Measurements from ENCODE around the gene BUB1. TPM values are rescaled to one million over a fixed set of nuclear protein-coding genes. Genes with fewer than 3 reads are reported as not detected.

The BUB1 gene
- 58.4 and 61.7 TPM in 2 replicates for total RNA-seq

- no peaks in the 10 kb centered on the region for H3K9me3 Mint-ChIP-seq
- H3K4me1 Mint-ChIP-seq = peaks cover 33% of the 10 kb centered on the region
- peak within 1 kb of the TSS; percentile 98 for H3K4me3 Mint-ChIP-seq
- H3K36me3 Mint-ChIP-seq (ENCODE audit: low read depth) = peaks cover 9% of the 10 kb centered on the region
- intact Hi-C loops (cut with micrococcal nuclease) = loop anchor here (1.0 to 10.0 kb wide), 3 partner anchors 71 to 437 kb away; no protein-coding TSS in a partner anchor
- peak within 1 kb of the TSS; percentile 99 for H3K27ac Mint-ChIP-seq
- peaks cover 9% of the 10 kb centered on the region for H3K27me3 Mint-ChIP-seq
- peak; percentile 99 for DNase-seq
These were observed at the start of gene BUB1 for GRCh38 chr2:110677530-110678456. Gene BUB1 (minus strand): TSS chr2:110678063. CDS start chr2:110677995, 68 bp downstream.

- H3K9me3 Mint-ChIP-seq = no peaks in the 10 kb centered on the region
- H3K4me1 Mint-ChIP-seq = peaks cover 7% of the 10 kb centered on the region
- no peak overlapping the region for H3K4me3 Mint-ChIP-seq
- H3K36me3 Mint-ChIP-seq (ENCODE audit: low read depth) = no peaks in the 10 kb centered on the region
- no peak overlapping the region for H3K27ac Mint-ChIP-seq
- intact Hi-C loops (cut with micrococcal nuclease) = no loop called here
- DNase-seq = peak; percentile 51
- H3K27me3 Mint-ChIP-seq = peaks cover 54% of the 10 kb centered on the region
These were observed 48.4 kb upstream of the BUB1 start for GRCh38 chr2:110726285-110726684.

- no peaks in the 10 kb centered on the region for H3K36me3 Mint-ChIP-seq (ENCODE audit: low read depth)
- H3K4me1 Mint-ChIP-seq = peaks cover 7% of the 10 kb centered on the region
- DNase-seq = peak; percentile 52
- H3K27ac Mint-ChIP-seq = no peak overlapping the region
- H3K9me3 Mint-ChIP-seq = no peaks in the 10 kb centered on the region
- H3K4me3 Mint-ChIP-seq = no peak overlapping the region
- peaks cover 52% of the 10 kb centered on the region for H3K27me3 Mint-ChIP-seq
- intact Hi-C loops (cut with micrococcal nuclease) = no loop called here
These were observed 48.0 kb upstream of the BUB1 start for GRCh38 chr2:110725859-110726258.

- peaks cover 7% of the 10 kb centered on the region for H3K4me1 Mint-ChIP-seq
- intact Hi-C loops (cut with micrococcal nuclease) = no loop called here
- no peaks in the 10 kb centered on the region for H3K36me3 Mint-ChIP-seq (ENCODE audit: low read depth)
- no peak overlapping the region for H3K27ac Mint-ChIP-seq
- no peaks in the 10 kb centered on the region for H3K9me3 Mint-ChIP-seq
- H3K4me3 Mint-ChIP-seq = no peak overlapping the region
- DNase-seq = peak; percentile 47
- H3K27me3 Mint-ChIP-seq = peaks cover 50% of the 10 kb centered on the region
These were observed 47.5 kb upstream of the BUB1 start for GRCh38 chr2:110725370-110725769.

GRCh38 chr2:110724820-110725219 is 47.0 kb upstream of the BUB1 start:
- Mint-ChIP-seq H3K9me3 (no peaks in the 10 kb centered on the region), H3K4me1 (peaks cover 7% of the 10 kb centered on the region), H3K36me3 (ENCODE audit: low read depth) (no peaks in the 10 kb centered on the region), H3K27ac (no peak overlapping the region), H3K4me3 (no peak overlapping the region), H3K27me3 (peaks cover 50% of the 10 kb centered on the region)
- intact Hi-C loops (cut with micrococcal nuclease) = no loop called here
- DNase-seq = no peak

GRCh38 chr2:110720547-110720946 is 42.7 kb upstream of the BUB1 start:
- intact Hi-C loops (cut with micrococcal nuclease) = no loop called here
- Mint-ChIP-seq H3K36me3 (ENCODE audit: low read depth) (no peaks in the 10 kb centered on the region), H3K4me1 (peaks cover 7% of the 10 kb centered on the region), H3K27ac (no peak overlapping the region), H3K27me3 (peaks cover 56% of the 10 kb centered on the region), H3K9me3 (no peaks in the 10 kb centered on the region), H3K4me3 (no peak overlapping the region)
- DNase-seq = no peak

- no peak overlapping the region for H3K27ac Mint-ChIP-seq
- H3K9me3 Mint-ChIP-seq = no peaks in the 10 kb centered on the region
- intact Hi-C loops (cut with micrococcal nuclease) = no loop called here
- no peak for DNase-seq
- peaks cover 4% of the 10 kb centered on the region for H3K4me1 Mint-ChIP-seq
- H3K36me3 Mint-ChIP-seq (ENCODE audit: low read depth) = no peaks in the 10 kb centered on the region
- H3K27me3 Mint-ChIP-seq = peaks cover 61% of the 10 kb centered on the region
- no peak overlapping the region for H3K4me3 Mint-ChIP-seq
These were observed 41.1 kb upstream of the BUB1 start for GRCh38 chr2:110718990-110719389.

GRCh38 chr2:110718382-110718781 is 40.5 kb upstream of the BUB1 start:
- H3K36me3 Mint-ChIP-seq (ENCODE audit: low read depth) = no peaks in the 10 kb centered on the region
- intact Hi-C loops (cut with micrococcal nuclease) = no loop called here
- no peak for DNase-seq
- no peak overlapping the region for H3K4me3 Mint-ChIP-seq
- no peak overlapping the region for H3K27ac Mint-ChIP-seq
- peaks cover 63% of the 10 kb centered on the region for H3K27me3 Mint-ChIP-seq
- no peaks in the 10 kb centered on the region for H3K9me3 Mint-ChIP-seq
- peaks cover 1% of the 10 kb centered on the region for H3K4me1 Mint-ChIP-seq

GRCh38 chr2:110717734-110718133 is 39.9 kb upstream of the BUB1 start:
- Mint-ChIP-seq H3K4me3 (no peak overlapping the region), H3K4me1 (peaks cover 2% of the 10 kb centered on the region), H3K36me3 (ENCODE audit: low read depth) (no peaks in the 10 kb centered on the region), H3K9me3 (no peaks in the 10 kb centered on the region), H3K27ac (no peak overlapping the region), H3K27me3 (peaks cover 62% of the 10 kb centered on the region)
- intact Hi-C loops (cut with micrococcal nuclease) = no loop called here
- DNase-seq = no peak

- Mint-ChIP-seq H3K4me1 (peaks cover 2% of the 10 kb centered on the region), H3K27me3 (peaks cover 64% of the 10 kb centered on the region), H3K27ac (no peak overlapping the region)
These were observed 39.2 kb upstream of the BUB1 start for GRCh38 chr2:110716959-110717645.

GRCh38 chr2:110714452-110715224 is 36.8 kb upstream of the BUB1 start:
- Mint-ChIP-seq H3K27me3 (peaks cover 66% of the 10 kb centered on the region), H3K9me3 (no peaks in the 10 kb centered on the region), H3K4me1 (peaks cover 2% of the 10 kb centered on the region), H3K4me3 (no peak overlapping the region), H3K36me3 (ENCODE audit: low read depth) (no peaks in the 10 kb centered on the region), H3K27ac (no peak overlapping the region)
- DNase-seq = peak; percentile 40
- intact Hi-C loops (cut with micrococcal nuclease) = no loop called here

More at GRCh38 chr2:110716959-110717645, 39.2 kb upstream of the BUB1 start:
- intact Hi-C loops (cut with micrococcal nuclease) = no loop called here
- Mint-ChIP-seq H3K36me3 (ENCODE audit: low read depth) (no peaks in the 10 kb centered on the region), H3K4me3 (no peak overlapping the region), H3K9me3 (no peaks in the 10 kb centered on the region)
- DNase-seq = no peak

GRCh38 chr2:110713513-110714362 is 35.9 kb upstream of the BUB1 start:
- Mint-ChIP-seq H3K27ac (no peak overlapping the region), H3K4me3 (no peak overlapping the region), H3K9me3 (no peaks in the 10 kb centered on the region), H3K4me1 (peaks cover 2% of the 10 kb centered on the region), H3K36me3 (ENCODE audit: low read depth) (no peaks in the 10 kb centered on the region), H3K27me3 (peaks cover 71% of the 10 kb centered on the region)
- intact Hi-C loops (cut with micrococcal nuclease) = no loop called here
- DNase-seq = peak; percentile 54

- H3K27me3 Mint-ChIP-seq = peaks cover 71% of the 10 kb centered on the region
- peak; percentile 44 for DNase-seq
- no peaks in the 10 kb centered on the region for H3K9me3 Mint-ChIP-seq
- H3K27ac Mint-ChIP-seq = no peak overlapping the region
- no peaks in the 10 kb centered on the region for H3K36me3 Mint-ChIP-seq (ENCODE audit: low read depth)
- no peak overlapping the region for H3K4me3 Mint-ChIP-seq
- intact Hi-C loops (cut with micrococcal nuclease) = no loop called here
- peaks cover 2% of the 10 kb centered on the region for H3K4me1 Mint-ChIP-seq
These were observed 34.9 kb upstream of the BUB1 start for GRCh38 chr2:110712737-110713136.
